Measurements from ENCODE around the gene COL15A1. TPM values are rescaled to one million over a fixed set of nuclear protein-coding genes. Genes with fewer than 3 reads are reported as not detected.
A peak's percentile ranks its signal among the peaks of the same experiment; 100 is the strongest.

COL15A1 gene
- total and polyA plus RNA-seq, 2 of the 8 experiments (the other 6 are each of a cell fraction or from before 2014, with no cell fraction given): 0.12 to 0.15 TPM

- TF ChIP-seq ZNF274 (IDR thresholded peaks at IDR 0.05; ENCODE audit: borderline replicate concordance, extremely low read depth, low read length): no peak
- no peak for TF ChIP-seq SP2 (IDR thresholded peaks at IDR 0.05; ENCODE audit: low read length)
- TF ChIP-seq NRF1 (IDR thresholded peaks at IDR 0.05; ENCODE audit: low read depth, low read length): no peak
- peak; percentile 90 to 94; a peak in 2 of 3 replicates for TF ChIP-seq POLR2A (IDR thresholded peaks at IDR 0.05; ENCODE audit: control extremely low read depth in 1 of 2, low read depth in 2 of 2, low read length in 2 of 2)
- no peak for TF ChIP-seq RFX5 (IDR thresholded peaks at IDR 0.05; ENCODE audit: borderline replicate concordance, low read depth, low read length)
- TF ChIP-seq YY1 (IDR thresholded peaks at IDR 0.05; ENCODE audit: low read depth, low read length): peak; percentile 21; the same call in 1 of the 2 replicates
- TF ChIP-seq EGR1 (IDR thresholded peaks at IDR 0.05; ENCODE audit: borderline replicate concordance, low read depth, low read length): no peak
- peak in 1 of 2 experiments; percentile 9; a peak in 1 of 4 replicates for TF ChIP-seq RAD21 (IDR thresholded peaks at IDR 0.05 in 1 of 2, conservative IDR thresholded peaks at IDR 0.05 in 1 of 2; ENCODE audit: low read depth in 2 of 2, low read length in 2 of 2)
- no peak for TF ChIP-seq JUND (IDR thresholded peaks at IDR 0.05; ENCODE audit: low read length)
- no peak for TF ChIP-seq TBP (IDR thresholded peaks at IDR 0.05; ENCODE audit: low read depth, low read length)
- TF ChIP-seq CEBPB (IDR thresholded peaks at IDR 0.05; ENCODE audit: low read depth, low read length): no peak
- TF ChIP-seq, protein P1, sequence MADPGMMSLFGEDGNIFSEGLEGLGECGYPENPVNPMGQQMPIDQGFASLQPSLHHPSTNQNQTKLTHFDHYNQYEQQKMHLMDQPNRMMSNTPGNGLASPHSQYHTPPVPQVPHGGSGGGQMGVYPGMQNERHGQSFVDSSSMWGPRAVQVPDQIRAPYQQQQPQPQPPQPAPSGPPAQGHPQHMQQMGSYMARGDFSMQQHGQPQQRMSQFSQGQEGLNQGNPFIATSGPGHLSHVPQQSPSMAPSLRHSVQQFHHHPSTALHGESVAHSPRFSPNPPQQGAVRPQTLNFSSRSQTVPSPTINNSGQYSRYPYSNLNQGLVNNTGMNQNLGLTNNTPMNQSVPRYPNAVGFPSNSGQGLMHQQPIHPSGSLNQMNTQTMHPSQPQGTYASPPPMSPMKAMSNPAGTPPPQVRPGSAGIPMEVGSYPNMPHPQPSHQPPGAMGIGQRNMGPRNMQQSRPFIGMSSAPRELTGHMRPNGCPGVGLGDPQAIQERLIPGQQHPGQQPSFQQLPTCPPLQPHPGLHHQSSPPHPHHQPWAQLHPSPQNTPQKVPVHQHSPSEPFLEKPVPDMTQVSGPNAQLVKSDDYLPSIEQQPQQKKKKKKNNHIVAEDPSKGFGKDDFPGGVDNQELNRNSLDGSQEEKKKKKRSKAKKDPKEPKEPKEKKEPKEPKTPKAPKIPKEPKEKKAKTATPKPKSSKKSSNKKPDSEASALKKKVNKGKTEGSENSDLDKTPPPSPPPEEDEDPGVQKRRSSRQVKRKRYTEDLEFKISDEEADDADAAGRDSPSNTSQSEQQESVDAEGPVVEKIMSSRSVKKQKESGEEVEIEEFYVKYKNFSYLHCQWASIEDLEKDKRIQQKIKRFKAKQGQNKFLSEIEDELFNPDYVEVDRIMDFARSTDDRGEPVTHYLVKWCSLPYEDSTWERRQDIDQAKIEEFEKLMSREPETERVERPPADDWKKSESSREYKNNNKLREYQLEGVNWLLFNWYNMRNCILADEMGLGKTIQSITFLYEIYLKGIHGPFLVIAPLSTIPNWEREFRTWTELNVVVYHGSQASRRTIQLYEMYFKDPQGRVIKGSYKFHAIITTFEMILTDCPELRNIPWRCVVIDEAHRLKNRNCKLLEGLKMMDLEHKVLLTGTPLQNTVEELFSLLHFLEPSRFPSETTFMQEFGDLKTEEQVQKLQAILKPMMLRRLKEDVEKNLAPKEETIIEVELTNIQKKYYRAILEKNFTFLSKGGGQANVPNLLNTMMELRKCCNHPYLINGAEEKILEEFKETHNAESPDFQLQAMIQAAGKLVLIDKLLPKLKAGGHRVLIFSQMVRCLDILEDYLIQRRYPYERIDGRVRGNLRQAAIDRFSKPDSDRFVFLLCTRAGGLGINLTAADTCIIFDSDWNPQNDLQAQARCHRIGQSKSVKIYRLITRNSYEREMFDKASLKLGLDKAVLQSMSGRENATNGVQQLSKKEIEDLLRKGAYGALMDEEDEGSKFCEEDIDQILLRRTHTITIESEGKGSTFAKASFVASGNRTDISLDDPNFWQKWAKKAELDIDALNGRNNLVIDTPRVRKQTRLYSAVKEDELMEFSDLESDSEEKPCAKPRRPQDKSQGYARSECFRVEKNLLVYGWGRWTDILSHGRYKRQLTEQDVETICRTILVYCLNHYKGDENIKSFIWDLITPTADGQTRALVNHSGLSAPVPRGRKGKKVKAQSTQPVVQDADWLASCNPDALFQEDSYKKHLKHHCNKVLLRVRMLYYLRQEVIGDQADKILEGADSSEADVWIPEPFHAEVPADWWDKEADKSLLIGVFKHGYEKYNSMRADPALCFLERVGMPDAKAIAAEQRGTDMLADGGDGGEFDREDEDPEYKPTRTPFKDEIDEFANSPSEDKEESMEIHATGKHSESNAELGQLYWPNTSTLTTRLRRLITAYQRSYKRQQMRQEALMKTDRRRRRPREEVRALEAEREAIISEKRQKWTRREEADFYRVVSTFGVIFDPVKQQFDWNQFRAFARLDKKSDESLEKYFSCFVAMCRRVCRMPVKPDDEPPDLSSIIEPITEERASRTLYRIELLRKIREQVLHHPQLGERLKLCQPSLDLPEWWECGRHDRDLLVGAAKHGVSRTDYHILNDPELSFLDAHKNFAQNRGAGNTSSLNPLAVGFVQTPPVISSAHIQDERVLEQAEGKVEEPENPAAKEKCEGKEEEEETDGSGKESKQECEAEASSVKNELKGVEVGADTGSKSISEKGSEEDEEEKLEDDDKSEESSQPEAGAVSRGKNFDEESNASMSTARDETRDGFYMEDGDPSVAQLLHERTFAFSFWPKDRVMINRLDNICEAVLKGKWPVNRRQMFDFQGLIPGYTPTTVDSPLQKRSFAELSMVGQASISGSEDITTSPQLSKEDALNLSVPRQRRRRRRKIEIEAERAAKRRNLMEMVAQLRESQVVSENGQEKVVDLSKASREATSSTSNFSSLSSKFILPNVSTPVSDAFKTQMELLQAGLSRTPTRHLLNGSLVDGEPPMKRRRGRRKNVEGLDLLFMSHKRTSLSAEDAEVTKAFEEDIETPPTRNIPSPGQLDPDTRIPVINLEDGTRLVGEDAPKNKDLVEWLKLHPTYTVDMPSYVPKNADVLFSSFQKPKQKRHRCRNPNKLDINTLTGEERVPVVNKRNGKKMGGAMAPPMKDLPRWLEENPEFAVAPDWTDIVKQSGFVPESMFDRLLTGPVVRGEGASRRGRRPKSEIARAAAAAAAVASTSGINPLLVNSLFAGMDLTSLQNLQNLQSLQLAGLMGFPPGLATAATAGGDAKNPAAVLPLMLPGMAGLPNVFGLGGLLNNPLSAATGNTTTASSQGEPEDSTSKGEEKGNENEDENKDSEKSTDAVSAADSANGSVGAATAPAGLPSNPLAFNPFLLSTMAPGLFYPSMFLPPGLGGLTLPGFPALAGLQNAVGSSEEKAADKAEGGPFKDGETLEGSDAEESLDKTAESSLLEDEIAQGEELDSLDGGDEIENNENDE (IDR thresholded peaks at IDR 0.05; ENCODE audit: insufficient replicate concordance, low read length): no peak
Observed at GRCh38 chr9:99104459-99105151, 160.9 kb downstream of the COL15A1 start, which contains the start of gene TGFBR1 (continued).

All from H1 (cell line).